GM18907 (cell line): Measurements from ENCODE around the gene DPF3.

Source experiments
- ATAC-seq: cut with Tn5 transposase; IDR thresholded peaks from one replicate; pipeline ENCODE4 v1.9.1; 2021; ENCODE audit warnings: mild to moderate bottlenecking, moderate library complexity; ENCODE audit not compliant: unreplicated experiment

Gene DPF3

DNA sequence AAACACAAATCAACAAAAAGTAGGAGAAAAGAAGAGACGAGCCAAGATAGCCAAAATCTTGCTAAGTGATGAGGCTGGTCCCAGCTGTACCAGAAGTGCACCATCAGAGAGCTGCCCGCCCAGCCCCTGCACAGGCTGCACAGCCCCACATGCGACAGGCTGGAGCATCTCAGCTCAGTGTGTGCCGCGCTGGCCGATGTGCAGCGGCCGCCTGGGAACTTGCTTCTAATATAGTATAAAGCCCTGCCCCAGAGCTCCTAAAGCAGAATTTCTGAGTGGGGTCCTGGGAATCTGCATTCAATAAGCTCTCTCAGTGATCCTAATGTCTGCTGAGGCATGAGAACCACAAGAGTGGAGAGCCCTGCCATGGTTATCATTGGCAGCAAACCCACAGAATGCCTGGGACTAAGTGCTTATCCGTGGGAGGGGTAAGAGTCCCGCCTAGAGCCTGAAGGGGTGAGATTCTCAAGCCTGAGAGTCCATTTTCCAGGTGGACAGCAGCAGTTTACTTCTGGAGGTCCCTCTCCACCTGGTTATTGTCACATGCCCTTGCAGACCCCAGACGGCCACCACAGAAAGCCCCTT is 171.6 kb downstream of the DPF3 start:
- no peak for ATAC-seq

DNA sequence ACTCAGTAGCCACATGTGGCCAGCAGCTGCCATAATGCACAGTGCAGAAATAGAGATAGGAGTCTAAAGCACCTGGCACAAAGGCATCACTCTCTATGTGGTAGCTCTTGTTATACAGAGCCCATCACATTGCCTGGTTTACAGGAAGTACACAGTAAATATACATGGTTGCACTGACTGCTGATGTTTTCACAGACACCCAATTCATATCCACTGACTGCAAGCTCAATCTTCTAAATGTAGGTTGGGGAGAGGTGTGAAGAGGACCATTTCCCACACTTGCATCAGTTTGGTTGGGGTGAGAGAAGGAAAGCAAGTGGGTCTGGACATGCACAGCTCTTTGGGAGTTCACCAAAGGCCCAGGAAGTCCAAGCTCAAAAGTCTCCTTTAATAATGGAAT is 172.8 kb downstream of the DPF3 start:
- no peak for ATAC-seq

DNA sequence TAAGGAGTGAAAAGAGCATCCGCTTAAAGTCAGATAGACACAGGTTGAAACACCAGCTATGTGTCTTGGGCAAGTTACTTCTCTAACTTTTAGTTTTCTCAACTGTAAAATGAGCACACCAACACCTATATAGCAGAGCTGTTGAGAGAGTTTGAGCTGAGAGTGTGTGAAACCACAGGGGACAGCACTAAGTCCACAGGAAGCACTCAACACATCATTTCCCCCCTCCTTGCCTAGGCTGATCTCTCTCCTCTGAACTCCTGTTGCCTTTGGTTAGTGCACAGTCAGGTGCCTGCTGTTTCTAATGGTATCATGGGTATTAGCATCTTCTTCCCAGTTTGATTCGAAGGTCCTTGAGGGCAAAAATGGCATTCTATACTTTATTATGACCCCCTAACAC is 176.7 kb downstream of the DPF3 start:
- no peak for ATAC-seq

DNA sequence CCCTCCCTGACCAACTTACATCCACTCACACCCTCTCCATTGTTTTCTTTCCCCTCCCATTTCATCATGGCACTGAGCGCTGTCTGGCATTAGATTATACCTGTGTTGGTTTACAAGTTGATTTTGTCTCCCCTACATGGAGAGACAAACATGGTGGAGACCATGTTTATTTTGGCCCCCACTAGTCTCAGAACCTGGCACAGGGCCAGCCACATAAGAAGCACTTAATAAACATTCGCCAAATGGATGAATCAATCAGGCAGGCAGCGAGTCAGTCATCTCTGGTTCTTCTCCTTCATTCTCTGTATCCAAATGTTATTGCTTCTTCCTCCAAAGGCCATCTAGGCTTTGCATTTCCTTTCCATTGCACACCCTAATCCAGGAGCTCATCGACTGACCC is 177.4 kb downstream of the DPF3 start:
- no peak for ATAC-seq

DNA sequence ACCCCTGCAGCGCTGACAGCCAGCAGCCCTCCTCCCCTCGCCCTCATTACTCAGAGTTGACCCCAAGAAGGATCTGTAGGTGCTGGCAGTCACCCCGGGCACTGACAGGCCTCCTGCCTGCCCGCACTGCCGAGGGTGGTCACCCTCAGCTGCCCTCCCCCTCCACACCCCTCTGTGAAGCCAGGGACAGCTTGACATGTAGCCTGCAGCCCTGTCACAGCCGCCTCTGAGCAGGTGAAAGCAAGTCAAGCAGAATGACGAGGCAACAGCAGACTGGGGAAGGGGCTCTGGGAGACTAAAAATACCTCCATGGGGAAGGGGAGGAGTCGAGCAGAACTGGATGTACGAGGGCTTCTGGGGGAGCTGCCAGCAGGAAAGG is 178.1 kb downstream of the DPF3 start:
- no peak for ATAC-seq

DNA sequence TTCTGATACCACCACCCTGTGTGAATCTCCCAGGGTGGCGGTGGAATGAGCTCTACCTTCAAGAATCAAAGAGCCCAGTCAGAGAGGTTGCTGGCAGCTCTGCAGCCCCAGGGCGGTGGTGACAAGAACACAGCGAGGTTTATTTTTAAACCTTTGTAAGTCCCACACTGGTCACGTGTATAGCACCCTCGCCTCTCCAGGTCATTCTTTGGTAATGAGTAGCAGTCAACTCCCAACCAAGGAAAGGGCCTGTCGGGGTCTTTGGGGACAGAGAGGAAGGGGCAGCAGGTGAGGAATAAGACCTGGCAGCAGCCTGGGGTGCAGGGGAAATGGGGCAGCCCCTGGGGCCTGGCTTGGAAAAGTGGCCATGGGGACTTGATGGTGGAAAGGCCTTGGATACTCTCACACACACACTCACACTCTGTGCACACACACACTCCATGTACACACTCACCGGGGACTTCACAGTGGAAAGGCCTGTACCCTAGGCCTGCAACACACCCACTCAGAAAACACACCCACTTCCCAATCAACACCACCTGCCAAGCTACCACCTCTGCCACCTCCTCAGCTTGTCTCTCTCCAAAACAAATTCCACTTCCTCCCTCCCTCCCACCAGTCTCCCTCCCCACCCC is 178.6 kb downstream of the DPF3 start:
- no peak for ATAC-seq

DNA sequence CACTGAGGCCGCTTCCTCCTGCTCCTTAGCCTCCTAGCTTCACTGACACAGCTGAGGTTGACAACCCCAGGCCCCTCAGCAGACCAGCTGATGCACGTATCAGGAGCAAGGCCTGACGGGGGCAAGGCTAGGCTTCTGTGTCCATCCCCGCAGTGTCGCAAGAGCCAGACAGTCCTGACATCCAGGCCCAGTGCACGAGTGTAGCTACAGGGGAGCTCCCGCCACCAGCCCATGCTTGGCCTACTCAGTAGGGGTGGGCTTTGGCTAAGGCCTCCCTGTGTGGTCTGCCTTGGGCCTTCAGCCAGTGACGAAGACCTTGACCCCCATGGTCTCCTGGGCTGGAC is 179.1 kb downstream of the DPF3 start:
- ATAC-seq, result no peak

DNA sequence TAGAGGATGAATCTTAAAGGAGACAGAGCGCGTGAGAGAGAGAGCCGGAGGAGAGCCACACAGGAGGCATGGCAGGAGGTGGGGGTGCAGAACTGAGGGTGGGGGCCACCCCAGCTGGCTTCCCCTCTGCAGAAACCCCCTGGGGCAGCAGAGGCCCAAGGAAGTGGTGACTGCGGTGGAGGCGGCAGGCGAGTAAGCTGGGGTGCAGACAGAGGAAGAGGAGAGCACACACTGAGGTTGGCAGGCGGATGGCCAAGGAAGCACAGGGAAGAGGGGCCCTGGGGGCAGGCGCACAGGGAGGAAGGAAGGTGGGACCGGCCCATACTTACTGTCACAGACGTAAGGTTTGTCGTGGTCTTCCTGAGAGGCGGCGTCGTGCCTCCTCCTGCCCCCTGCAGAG is 179.8 kb downstream of the DPF3 start:
- ATAC-seq, result peak; percentile 63

DNA sequence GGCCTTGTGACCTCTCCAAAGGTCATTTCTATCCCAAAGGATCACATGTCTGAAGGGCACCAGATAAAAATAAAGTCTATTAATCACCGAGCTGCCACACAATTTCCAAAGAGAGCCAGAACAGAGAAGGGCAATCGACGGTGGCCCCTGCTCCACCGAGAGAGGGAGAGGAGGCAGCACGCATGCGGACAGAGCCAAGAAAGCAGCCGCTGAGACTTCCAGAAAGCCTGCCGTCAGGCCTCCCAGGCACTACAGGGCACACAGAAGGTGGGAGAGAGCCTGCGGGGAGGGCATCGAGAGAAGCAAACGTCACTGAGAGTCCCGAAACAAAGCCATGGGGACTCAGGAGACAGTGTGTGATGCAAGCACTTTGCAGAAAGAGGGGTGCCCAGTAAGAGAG is 182.0 kb downstream of the DPF3 start:
- no peak for ATAC-seq

DNA sequence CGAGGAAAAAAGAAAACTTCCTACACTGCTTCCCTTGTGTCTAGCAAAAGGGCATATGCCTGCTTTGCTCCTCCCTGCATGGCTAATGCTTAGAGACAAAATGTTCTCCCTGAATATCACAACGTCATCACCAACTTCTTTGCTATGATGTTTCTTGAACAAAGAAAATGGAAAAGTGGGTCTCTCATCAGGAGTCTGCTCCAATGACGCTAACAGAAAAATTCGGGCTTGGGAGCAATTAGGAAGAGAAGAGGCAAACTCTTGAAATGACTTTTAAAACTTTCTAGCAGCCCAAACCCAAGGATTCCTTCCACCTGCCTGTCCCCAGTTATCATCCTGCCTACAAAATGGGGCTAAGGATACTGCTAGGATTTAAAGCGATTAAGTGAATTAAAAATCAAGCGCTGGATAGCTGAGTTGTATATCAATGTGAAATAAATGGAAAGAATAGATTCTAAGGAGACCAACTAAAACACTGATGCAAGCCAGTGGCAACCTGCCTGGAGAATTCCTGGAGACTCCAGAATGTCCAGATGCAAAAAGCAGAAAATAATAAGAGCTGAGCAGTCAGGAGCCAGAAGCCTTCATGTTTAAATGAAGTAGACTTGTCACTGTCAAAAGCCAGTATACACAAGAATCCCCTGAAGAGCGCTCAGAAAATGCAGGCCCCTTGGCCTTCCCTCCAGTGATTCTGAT is 183.8 kb downstream of the DPF3 start:
- no peak for ATAC-seq

DNA sequence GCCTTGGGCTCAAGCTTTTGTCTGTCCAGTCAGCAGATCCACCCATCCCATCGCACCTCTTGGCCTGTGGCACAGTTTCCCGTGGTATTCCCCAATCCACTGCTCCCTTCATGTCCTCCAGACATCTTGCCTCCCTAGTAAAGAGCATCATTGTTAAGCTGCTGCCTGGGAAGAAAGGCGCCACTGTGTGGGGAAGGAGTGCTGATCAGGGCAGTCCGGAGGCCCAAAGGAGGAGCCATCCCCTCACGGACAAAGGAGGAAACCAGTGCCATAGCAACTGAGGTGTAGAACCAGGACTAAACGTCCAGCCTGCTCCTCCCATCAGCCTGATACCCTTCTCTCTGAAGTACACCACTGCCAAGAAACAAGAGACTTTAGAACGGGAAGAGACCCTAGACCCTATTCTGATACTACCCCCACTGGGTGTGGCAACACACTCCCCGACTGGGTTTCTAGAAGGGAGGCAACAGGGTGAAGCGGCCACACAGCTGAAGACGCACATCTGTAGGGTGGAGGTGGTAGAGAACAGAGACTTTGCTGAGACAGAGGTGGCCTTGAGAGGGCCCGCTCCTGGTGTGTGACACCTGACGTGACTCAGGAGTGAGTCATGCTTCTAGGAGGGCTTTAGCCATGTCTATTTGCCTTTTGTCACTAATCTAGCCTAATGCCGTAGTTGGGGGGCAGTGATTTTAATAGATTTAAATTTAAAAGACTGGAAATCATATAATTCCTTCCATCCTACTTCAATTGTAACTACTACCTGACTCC is 185.0 kb downstream of the DPF3 start:
- no peak for ATAC-seq

DNA sequence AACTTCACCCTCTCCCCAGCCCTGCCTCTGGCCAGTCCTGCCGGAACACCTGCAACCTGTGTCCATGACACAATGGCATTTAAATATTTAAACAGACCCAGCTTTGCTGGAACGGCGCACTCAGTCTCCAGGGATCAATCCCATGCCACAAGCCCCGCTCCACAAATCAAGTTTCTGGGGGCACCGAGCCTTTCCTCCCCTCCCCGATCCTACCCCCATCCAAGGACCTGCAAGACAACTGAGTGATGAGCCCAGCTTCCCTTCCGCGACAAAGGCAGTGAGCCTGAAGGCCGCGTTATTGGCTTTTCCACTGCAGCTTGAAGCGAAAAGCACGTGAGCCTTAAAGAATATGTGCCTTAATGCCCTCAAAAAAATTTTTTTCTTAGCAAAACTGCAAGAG is 185.7 kb downstream of the DPF3 start:
- ATAC-seq, result no peak

DNA sequence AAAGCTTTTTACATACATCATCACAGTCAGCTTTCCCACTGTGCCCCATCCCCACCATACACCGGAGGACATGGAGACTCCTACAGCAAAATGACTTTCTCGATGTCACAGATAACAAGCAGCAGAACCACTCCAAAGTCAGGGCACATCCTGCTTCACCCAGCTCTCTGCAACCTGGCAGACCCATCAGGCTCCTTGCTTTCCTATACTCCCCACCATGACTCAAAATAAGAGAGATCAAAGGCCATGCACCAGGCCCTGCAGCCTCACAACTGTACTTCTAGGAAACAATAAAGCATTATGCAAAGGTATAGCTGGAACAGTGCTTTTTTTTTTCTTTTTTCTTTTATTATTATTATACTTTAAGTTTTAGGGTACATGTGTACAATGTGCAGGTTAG is 187.4 kb downstream of the DPF3 start:
- ATAC-seq, result no peak

DNA sequence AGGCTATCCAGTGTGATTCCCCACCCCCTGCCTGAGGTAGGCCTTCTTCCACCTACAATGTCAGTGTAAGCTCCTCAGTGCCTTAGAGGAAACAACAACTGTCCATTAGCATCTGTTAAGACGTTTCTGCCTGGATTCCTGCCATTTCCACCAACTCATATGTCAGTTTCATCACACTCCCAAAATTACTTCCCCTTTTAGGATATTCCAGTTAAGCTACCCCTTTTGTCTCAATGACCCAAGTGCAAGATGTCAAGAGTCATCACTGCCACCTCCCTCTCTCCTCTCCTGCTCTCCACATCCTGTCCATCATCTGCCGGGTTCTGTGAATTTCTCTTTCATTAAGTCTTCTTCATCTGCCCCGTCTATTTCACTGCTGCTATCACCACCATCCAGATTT is 189.4 kb downstream of the DPF3 start:
- ATAC-seq, result no peak

DNA sequence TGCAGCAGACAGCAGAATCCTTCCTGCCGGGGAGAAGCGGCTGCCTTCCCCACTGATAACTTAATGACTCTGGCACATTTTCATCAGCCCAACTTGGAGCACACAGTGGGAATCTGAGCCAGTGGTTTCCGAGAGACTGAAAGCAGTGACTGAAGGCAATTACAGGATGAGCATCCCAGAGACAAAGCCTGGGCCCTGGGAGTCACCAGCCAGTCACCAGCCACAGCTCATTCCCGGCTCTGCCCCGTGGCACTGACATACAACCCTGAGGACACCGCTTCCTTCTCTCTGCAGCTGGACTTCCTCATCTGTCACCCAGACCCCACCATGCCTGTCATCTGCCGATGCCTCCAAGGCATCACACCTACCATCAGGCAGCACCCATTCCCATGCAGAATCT is 192.3 kb downstream of the DPF3 start:
- no peak for ATAC-seq

DNA sequence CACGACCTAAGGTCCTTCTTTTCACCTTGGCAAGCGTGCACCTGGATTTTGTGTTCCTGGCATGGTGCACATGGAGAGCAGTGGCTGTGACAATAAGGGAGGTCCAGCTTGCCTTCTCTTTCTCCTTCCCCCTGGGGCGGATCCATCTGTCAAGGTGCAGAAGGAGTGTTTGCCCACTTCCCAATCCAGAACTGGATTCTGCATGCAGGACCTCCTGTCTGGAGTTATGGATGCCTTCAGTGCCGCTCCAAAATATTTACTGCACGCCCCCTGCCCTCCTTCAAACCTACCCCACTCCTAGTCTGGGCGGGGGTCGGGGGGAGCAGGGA is 192.7 kb downstream of the DPF3 start:
- no peak for ATAC-seq

DNA sequence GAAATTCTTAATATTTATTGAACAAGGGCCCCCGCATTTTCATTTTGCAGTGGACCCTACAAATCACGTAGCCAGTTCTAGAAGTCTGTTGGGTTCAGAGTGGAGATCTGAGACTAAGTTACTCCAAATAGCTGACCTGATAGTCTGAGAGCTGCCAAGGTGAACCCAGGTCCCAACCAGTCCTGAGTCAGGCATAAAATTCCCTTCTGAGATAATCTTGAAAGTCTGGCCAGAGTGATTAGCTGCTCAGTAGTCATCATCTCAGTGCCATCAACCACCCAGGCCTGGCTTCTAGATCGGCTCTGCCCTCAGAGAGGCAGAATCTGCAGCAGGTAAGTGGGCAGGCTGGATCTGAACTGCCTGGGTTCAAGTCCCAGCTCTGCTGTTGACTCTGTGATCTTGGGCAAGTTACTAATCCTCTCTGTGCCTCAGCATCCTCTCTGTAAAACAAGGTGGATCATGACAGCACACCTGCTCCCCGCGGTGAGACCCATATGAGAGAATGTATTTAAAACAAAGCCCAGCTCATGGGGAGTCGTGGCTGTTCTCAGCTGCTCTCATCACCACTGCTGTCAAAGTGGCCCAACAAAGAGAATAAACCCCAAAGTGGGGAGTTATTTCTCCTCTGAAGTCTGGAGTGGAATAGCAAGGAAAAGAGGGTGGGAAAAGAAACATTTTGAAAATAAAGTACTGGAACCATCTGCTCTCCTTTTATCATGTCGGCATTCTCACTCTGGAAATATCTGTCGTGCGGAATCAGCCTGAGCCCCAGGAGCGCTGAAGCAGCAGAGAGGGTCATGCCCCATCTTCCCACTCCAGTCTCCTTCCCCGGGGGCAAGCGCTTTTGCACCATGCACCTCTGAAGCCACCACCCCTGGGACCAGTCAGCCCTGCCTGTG is 193.3 kb downstream of the DPF3 start:
- no peak for ATAC-seq

DNA sequence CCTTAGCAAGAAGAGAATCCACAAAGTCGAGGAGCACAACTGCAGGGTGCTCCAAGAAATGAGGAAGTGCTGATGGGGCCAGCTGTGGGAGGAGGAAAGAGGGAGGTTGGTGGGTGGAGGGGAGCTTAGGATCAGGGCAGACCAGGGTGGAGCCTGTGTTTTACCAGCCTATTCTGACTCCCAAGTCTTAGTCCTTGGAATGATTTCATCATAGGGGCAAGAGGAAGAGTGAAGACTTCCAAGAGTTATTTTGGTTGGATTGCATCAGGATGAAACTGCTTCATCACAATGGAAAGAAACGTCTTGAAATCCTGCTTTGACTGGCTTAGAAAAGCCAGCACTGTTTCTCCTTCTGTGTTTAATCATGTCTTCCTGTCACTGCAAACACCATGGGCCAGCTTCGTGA is 194.0 kb downstream of the DPF3 start:
- ATAC-seq, result no peak

DNA sequence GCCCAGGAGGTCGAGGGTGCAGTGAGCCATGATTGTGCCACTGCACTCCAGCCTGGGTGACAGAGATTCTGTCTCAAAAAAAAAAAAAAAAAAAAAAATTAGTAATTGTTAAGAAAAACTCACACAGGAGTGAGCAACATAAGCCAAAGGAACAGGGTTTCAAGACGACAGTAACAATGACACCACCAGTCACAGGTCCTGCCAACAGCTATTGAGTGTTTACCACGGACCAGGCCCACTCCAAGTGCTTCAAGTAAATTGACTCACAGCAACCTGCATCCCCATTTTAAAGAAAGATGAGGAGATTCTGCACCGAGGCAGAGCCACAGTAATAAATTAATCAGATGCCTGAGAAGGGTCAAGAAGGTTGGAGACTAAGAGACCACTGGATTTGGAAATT is 194.5 kb downstream of the DPF3 start:
- ATAC-seq, result no peak

DNA sequence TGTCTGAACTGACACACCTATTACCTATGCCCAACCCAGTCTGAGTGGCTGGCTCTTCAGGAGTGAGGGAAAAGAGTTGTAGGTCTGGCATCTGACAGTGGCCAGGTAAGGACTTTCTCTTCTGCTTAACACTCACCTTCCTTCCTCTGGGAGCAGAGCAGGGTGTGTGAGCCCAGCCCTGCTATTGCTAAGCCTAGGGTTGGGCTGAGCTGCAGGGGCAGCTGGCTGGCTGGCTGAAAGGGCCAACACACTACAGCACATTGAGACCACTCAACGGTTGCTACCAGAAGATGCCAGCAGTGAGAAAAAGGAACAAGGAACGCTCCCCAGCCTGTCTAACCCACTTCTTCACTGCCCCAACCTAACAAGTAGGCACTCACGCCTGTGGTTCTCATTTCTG is 201.2 kb downstream of the DPF3 start:
- no peak for ATAC-seq

DNA sequence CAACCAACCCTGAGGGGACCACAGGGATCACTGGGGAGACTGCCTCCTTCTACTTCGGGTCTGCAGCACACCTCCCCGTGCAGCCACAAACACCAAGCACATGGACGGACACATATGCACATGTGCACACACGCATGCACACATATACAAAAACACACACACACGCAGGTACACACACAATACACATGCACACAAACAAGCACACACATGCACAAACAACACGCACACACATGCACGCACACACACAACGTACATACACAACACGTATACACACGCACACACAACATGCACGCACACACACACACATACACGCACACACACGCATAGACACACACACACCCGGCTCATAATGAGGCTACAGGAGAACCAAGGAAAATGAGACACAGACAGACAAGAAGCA is 203.6 kb downstream of the DPF3 start:
- no peak for ATAC-seq
